ENCODE data around the gene TMEM140.

Gene TMEM140

GRCh38 chr7:135181929-135182678 lies 34.2 kb downstream of the TMEM140 start:
- DNase-seq (ENCODE audit: low read depth) = no peak
- no peak overlapping the region for H3K4me3 ChIP-seq (replicated peaks; ENCODE audit: low read depth, low read length)
- no peak for TF ChIP-seq CTCF (IDR thresholded peaks at IDR 0.05; ENCODE audit: low read length, missing control alignments)

- DNase-seq (ENCODE audit: low read depth) = no peak
- no peak overlapping the region for H3K4me3 ChIP-seq (replicated peaks; ENCODE audit: low read depth, low read length)
- no peak for TF ChIP-seq CTCF (IDR thresholded peaks at IDR 0.05; ENCODE audit: low read length, missing control alignments)
Measured at GRCh38 chr7:135183478-135183877, 35.6 kb downstream of the TMEM140 start.

GRCh38 chr7:135184254-135184841 lies 36.5 kb downstream of the TMEM140 start:
- TF ChIP-seq CTCF (IDR thresholded peaks at IDR 0.05; ENCODE audit: low read length, missing control alignments) = no peak
- no peak for DNase-seq (ENCODE audit: low read depth)
- H3K4me3 ChIP-seq (replicated peaks; ENCODE audit: low read depth, low read length) = no peak overlapping the region

- TF ChIP-seq CTCF (IDR thresholded peaks at IDR 0.05; ENCODE audit: low read length, missing control alignments) = no peak
- H3K4me3 ChIP-seq (replicated peaks; ENCODE audit: low read depth, low read length) = no peak overlapping the region
- DNase-seq (ENCODE audit: low read depth) = no peak
Measured at GRCh38 chr7:135185471-135186260, 37.8 kb downstream of the TMEM140 start.

GRCh38 chr7:135186261-135186540 lies 38.3 kb downstream of the TMEM140 start:
- H3K4me3 ChIP-seq (replicated peaks; ENCODE audit: low read depth, low read length) = no peak overlapping the region
- no peak for TF ChIP-seq CTCF (IDR thresholded peaks at IDR 0.05; ENCODE audit: low read length, missing control alignments)
- DNase-seq (ENCODE audit: low read depth) = no peak

- DNase-seq (ENCODE audit: low read depth) = no peak
Measured at GRCh38 chr7:135186841-135187253, 39.0 kb downstream of the TMEM140 start.

More at GRCh38 chr7:135186841-135187253, 39.0 kb downstream of the TMEM140 start:
- no peak for TF ChIP-seq CTCF (IDR thresholded peaks at IDR 0.05; ENCODE audit: low read length, missing control alignments)
- H3K4me3 ChIP-seq (replicated peaks; ENCODE audit: low read depth, low read length) = no peak overlapping the region
